H1 (cell line): ENCODE data around the gene LY6G6C. TPM values are rescaled to one million over a fixed set of nuclear protein-coding genes. Genes with fewer than 3 reads are reported as not detected.
A peak's percentile ranks its signal among the peaks of the same experiment; 100 is the strongest.

Source experiments
- CTCF ChIA-PET: fragments of 300-600 bp; sonication (Branson Sonifier 250); formaldehyde crosslinking; loops from one replicate; lab custom pipeline; 2021; ENCODE audit not compliant: partially characterized antibody; lab: Charles Lee
- POLR2A ChIA-PET: fragments of 300-600 bp; sonication (Branson Sonifier 250); formaldehyde crosslinking; loops from one replicate; lab custom pipeline; 2021; ENCODE audit warnings: inconsistent platforms; ENCODE audit not compliant: partially characterized antibody; lab: Charles Lee
- DNase-seq, 2 experiments: peaks; one replicate each; pipeline versions ENCODE4 v3.0.0 to v3.0.0-alpha.2; 2010 to 2022; ENCODE audit warnings: low spot score in 2 of 2, low read depth in 1 of 2, mixed read lengths in 1 of 2
- FAIRE-seq: peaks from 2 replicates; lab custom pipeline; 2011; peaks lifted over from hg19 to GRCh38; lab: Jason Lieb, UNC
- H2AFZ ChIP-seq: 2 replicates; pipeline ENCODE4 v1.8.1; 2012; ENCODE audit warnings: low read length, inconsistent platforms
- H2AK5ac ChIP-seq: 2 replicates; pipeline ENCODE4 v1.6.1; 2013; ENCODE audit warnings: low read depth, low read length
- H2BK120ac ChIP-seq: replicated peaks from 2 replicates; pipeline ENCODE3; 2013; ENCODE audit warnings: low read depth, low read length, inconsistent platforms
- H2BK12ac ChIP-seq: 2 replicates; pipeline ENCODE4 v1.6.1; 2013; ENCODE audit warnings: low read depth, low read length
- H2BK15ac ChIP-seq: 2 replicates; pipeline ENCODE4 v1.6.1; 2013; ENCODE audit warnings: low read length
- H2BK20ac ChIP-seq: 2 replicates; pipeline ENCODE4 v1.6.1; 2013; ENCODE audit warnings: low read length
- H2BK5ac ChIP-seq: 2 replicates; pipeline ENCODE4 v1.6.1; 2013; ENCODE audit warnings: low read depth, low read length
- H3K14ac ChIP-seq: 2 replicates; pipeline ENCODE4 v1.6.1; 2013; ENCODE audit warnings: inconsistent platforms; ENCODE audit not compliant: insufficient read length
- H3K18ac ChIP-seq: 2 replicates; pipeline ENCODE4 v1.6.1; 2013; ENCODE audit warnings: low read length; ENCODE audit errors: extremely low read depth
- H3K23ac ChIP-seq: 2 replicates; pipeline ENCODE4 v1.6.1; 2013; ENCODE audit warnings: inconsistent platforms; ENCODE audit not compliant: insufficient read length
- H3K23me2 ChIP-seq: 2 replicates; pipeline ENCODE4 v1.6.1; 2013; ENCODE audit warnings: low read depth, low read length
- H3K27ac ChIP-seq: 2 replicates; pipeline ENCODE4 v1.6.1; 2011; ENCODE audit warnings: low read depth, low read length, inconsistent platforms
- H3K27me3 ChIP-seq, 4 experiments: replicated peaks in 1 of 4; 1 replicate in 1 of 4; 2 replicates in 3 of 4; pipeline versions ENCODE4 v1.6.1 to v1.8.1; 2011 to 2013; ENCODE audit warnings: low read length in 3 of 4, mild to moderate bottlenecking in 3 of 4, inconsistent platforms in 2 of 4, mixed read lengths in 2 of 4, moderate library complexity in 1 of 4; ENCODE audit not compliant: control insufficient read depth in 3 of 4, insufficient read depth in 3 of 4; ENCODE audit errors: extremely low read depth in 1 of 4
- H3K36me3 ChIP-seq, 4 experiments: 2 replicates each; pipeline versions ENCODE4 v1.6.1 to v1.8.1; 2011 to 2013; ENCODE audit warnings: mild to moderate bottlenecking in 4 of 4, low read length in 3 of 4, moderate library complexity in 2 of 4, control low read depth in 1 of 4, inconsistent platforms in 1 of 4; ENCODE audit not compliant: insufficient read depth in 4 of 4, control insufficient read depth in 2 of 4
- H3K4ac ChIP-seq: replicated peaks from 2 replicates; pipeline ENCODE3; 2013; ENCODE audit warnings: low read length, low read depth, mixed read lengths, inconsistent platforms; ENCODE audit not compliant: insufficient read length
- H3K4me1 ChIP-seq, 4 experiments: replicated peaks in 1 of 4; 1 replicate in 1 of 4; 2 replicates in 3 of 4; pipeline versions ENCODE4 v1.6.1 to v1.8.1; 2011 to 2013; ENCODE audit warnings: low read length in 3 of 4, inconsistent platforms in 2 of 4, mixed read lengths in 1 of 4; ENCODE audit not compliant: insufficient read depth in 4 of 4, control insufficient read depth in 3 of 4
- H3K4me2 ChIP-seq, 2 experiments: 2 replicates each; pipeline versions ENCODE4 v1.6.1 to v1.8.1; 2011 to 2013; ENCODE audit warnings: low read depth in 2 of 2, low read length in 2 of 2, control low read depth in 1 of 2, inconsistent platforms in 1 of 2, mild to moderate bottlenecking in 1 of 2; ENCODE audit not compliant: insufficient read depth in 1 of 2
- H3K4me3 ChIP-seq, 4 experiments: fragments of 200-600, 300-600 bp in 1 of 4; sonication (generic), shearing (Covaris generic), sonication (Bioruptor Twin) in 1 of 4; 2 replicates each; pipeline versions ENCODE4 v1.5.1 to v1.8.1; 2011 to 2016; ENCODE audit warnings: low read length in 4 of 4, low read depth in 3 of 4, control low read depth in 2 of 4, inconsistent platforms in 2 of 4, mild to moderate bottlenecking in 2 of 4, mixed read lengths in 1 of 4, moderate library complexity in 1 of 4; ENCODE audit not compliant: insufficient read depth in 2 of 4; ENCODE audit errors: extremely low read depth in 1 of 4
- H3K56ac ChIP-seq: replicated peaks from 2 replicates; pipeline ENCODE3; 2013; ENCODE audit warnings: low read depth, mild to moderate bottlenecking, mixed read lengths, low read length, inconsistent platforms; ENCODE audit not compliant: insufficient read length
- H3K79me1 ChIP-seq: 2 replicates; pipeline ENCODE4 v1.6.1; 2013; ENCODE audit warnings: low read depth, low read length, control low read depth
- H3K79me2 ChIP-seq, 2 experiments: 2 replicates each; pipeline versions ENCODE4 v1.6.1 to v1.8.1; 2012 to 2013; ENCODE audit warnings: low read length in 2 of 2, mild to moderate bottlenecking in 2 of 2, inconsistent platforms in 1 of 2; ENCODE audit not compliant: insufficient read depth in 2 of 2, control insufficient read depth in 1 of 2
- H3K9ac ChIP-seq, 4 experiments: replicated peaks in 1 of 4; 1 replicate in 1 of 4; 2 replicates in 3 of 4; pipeline versions ENCODE4 v1.6.1 to v1.8.1; 2011 to 2013; ENCODE audit warnings: low read depth in 3 of 4, low read length in 3 of 4, control low read depth in 2 of 4, mild to moderate bottlenecking in 2 of 4, moderate library complexity in 2 of 4, inconsistent platforms in 1 of 4; ENCODE audit errors: extremely low read depth in 1 of 4
- H3K9me3 ChIP-seq, 2 experiments: 2 replicates each; pipeline versions ENCODE4 v1.6.1 to v1.8.1; 2012 to 2013; ENCODE audit warnings: mild to moderate bottlenecking in 2 of 2, moderate library complexity in 2 of 2, control low read depth in 1 of 2, inconsistent platforms in 1 of 2, low read depth in 1 of 2, low read length in 1 of 2, mixed read lengths in 1 of 2; ENCODE audit not compliant: insufficient read depth in 2 of 2
- H4K20me1 ChIP-seq, 2 experiments: replicated peaks in 1 of 2; 2 replicates each; pipeline versions ENCODE3 to v1.8.1; 2011 to 2013; ENCODE audit warnings: inconsistent platforms in 2 of 2, low read length in 2 of 2, mild to moderate bottlenecking in 1 of 2; ENCODE audit not compliant: insufficient read depth in 2 of 2, control insufficient read depth in 1 of 2
- H4K5ac ChIP-seq: 2 replicates; pipeline ENCODE4 v1.6.1; 2013; ENCODE audit warnings: low read length, low read depth, mixed read lengths, inconsistent platforms; ENCODE audit not compliant: insufficient read length
- H4K8ac ChIP-seq: 2 replicates; pipeline ENCODE4 v1.8.0; 2013; ENCODE audit warnings: mild to moderate bottlenecking, moderate library complexity, low read length, inconsistent platforms; ENCODE audit not compliant: insufficient read depth; ENCODE audit errors: extremely low read depth
- H4K91ac ChIP-seq: replicated peaks from 2 replicates; pipeline ENCODE3; 2013; ENCODE audit warnings: low read length, mixed read lengths, inconsistent platforms; ENCODE audit not compliant: insufficient read length
- BCL11A ChIP-seq, 2 experiments: IDR thresholded peaks; one replicate each; pipeline ENCODE4 v1.6.1; 2011; ENCODE audit warnings: low read depth in 2 of 2, low read length in 2 of 2, mild to moderate bottlenecking in 2 of 2
- CEBPB ChIP-seq: IDR thresholded peaks from 2 replicates; pipeline ENCODE4 v1.6.1; 2012; ENCODE audit warnings: low read depth, low read length
- EP300 ChIP-seq, 2 experiments: IDR thresholded peaks; 1 replicate in 1 of 2; 2 replicates in 1 of 2; pipeline ENCODE4 v1.6.1; 2011 to 2012; ENCODE audit warnings: low read depth in 2 of 2, low read length in 2 of 2, mild to moderate bottlenecking in 2 of 2, borderline replicate concordance in 1 of 2, inconsistent platforms in 1 of 2, moderate library complexity in 1 of 2
- KDM4A ChIP-seq: IDR thresholded peaks from one replicate; pipeline ENCODE4 v1.7.1; 2012; ENCODE audit warnings: low read depth, mild to moderate bottlenecking, moderate library complexity, low read length, inconsistent platforms; ENCODE audit not compliant: severe bottlenecking
- POLR2A ChIP-seq, 2 experiments: IDR thresholded peaks; 1 replicate in 1 of 2; 2 replicates in 1 of 2; pipeline ENCODE4 v1.6.1; 2011; ENCODE audit warnings: low read depth in 2 of 2, low read length in 2 of 2, mild to moderate bottlenecking in 2 of 2; ENCODE audit errors: control extremely low read depth in 1 of 2
- RXRA ChIP-seq: IDR thresholded peaks from 2 replicates; pipeline ENCODE4 v1.6.1; 2011; ENCODE audit warnings: low read depth, mild to moderate bottlenecking, low read length, moderate library complexity; ENCODE audit not compliant: insufficient read depth
- SIN3A ChIP-seq, 2 experiments: IDR thresholded peaks in 1 of 2; conservative IDR thresholded peaks in 1 of 2; 2 replicates each; pipeline ENCODE4 v1.6.1; 2011 to 2012; ENCODE audit warnings: low read length in 2 of 2, improper control_type of control experiment in 1 of 2, low read depth in 1 of 2, mild to moderate bottlenecking in 1 of 2
- SIX5 ChIP-seq: IDR thresholded peaks from 2 replicates; pipeline ENCODE4 v1.6.1; 2011; ENCODE audit warnings: mild to moderate bottlenecking, low read depth, low read length
- TBP ChIP-seq: IDR thresholded peaks from 2 replicates; pipeline ENCODE4 v1.6.1; 2011; ENCODE audit warnings: low read depth, low read length, improper control_type of control experiment
- WGBS, 2 experiments: shearing (Covaris generic) in 1 of 2; methylation state at CpG; one replicate each; pipeline versions ENCODE4 v1.1.6 to v1.1.7; 2013 to 2015; ENCODE audit warnings: low lambda C conversion rate in 2 of 2, mixed read lengths in 2 of 2, inconsistent platforms in 1 of 2, low coverage in 1 of 2, missing lambda C conversion rate in 1 of 2; ENCODE audit not compliant: insufficient replicate concordance in 2 of 2, insufficient coverage in 1 of 2, insufficient read length in 1 of 2; ENCODE audit errors: extremely low coverage in 1 of 2, missing lambda C conversion rate in 1 of 2; 5-methylcytosine and 5-hydroxymethylcytosine counted together
- polyA plus RNA-seq, 7 experiments: library from polyadenylated mRNA; depleted of rRNA in 3 of 7; stranded (reverse) in 5 of 7; unstranded in 2 of 7; fragments of >200 nt in 5 of 7; fragments of 200-250 nt in 2 of 7; gene quantifications; 1 replicate in 5 of 7; 2 replicates in 1 of 7; 4 replicates in 1 of 7; pipeline versions ENCODE4 v1.2.1 to v1.2.3, GENCODE V29; 2011 to 2013; ENCODE audit warnings: missing spikeins in 2 of 7, mixed read lengths in 2 of 7
- total RNA-seq: library from RNA; stranded (reverse); fragmentation: NEBNext Ultra II Directional; extraction: Animal tissue kit (Norgen Biotek cat#: 25700); gene quantifications from 2 replicates; pipeline ENCODE4 v1.2.1, GENCODE V29; 2021

The LY6G6C gene
- total and polyA plus RNA-seq, 2 of the 8 experiments (the other 6 are each of a cell fraction or from before 2014, with no cell fraction given) = 0.23 TPM; not detected in 1

GRCh38 chr6:31702819-31703716 is 18.5 kb downstream of the LY6G6C start, which contains the start of gene ABHD16A:
Gene ABHD16A (minus strand): TSS chr6:31703324. CDS start chr6:31703281, 43 bp downstream.
- Histone ChIP-seq H2BK12ac (peak within 1 kb of the TSS; percentile 39; the same call in 1 of the 2 replicates), H4K5ac (no peak within 1 kb of the TSS), H3K4ac (no peak within 1 kb of the TSS), H2BK20ac (no peak within 1 kb of the TSS), H4K8ac (peak within 1 kb of the TSS; percentile 97), H4K20me1 (no peaks in the 10 kb centered on the region), H3K23ac (no peak within 1 kb of the TSS), H3K27ac (peak within 1 kb of the TSS; percentile 89; the same call in 1 of the 2 replicates), H3K9ac (peak within 1 kb of the TSS; percentile 65 to 85 (median 80)), H3K14ac (no peak within 1 kb of the TSS), H3K4me1 (peaks cover 2 to 5% (median 3%) of the 10 kb centered on the region in 4 experiments; a peak in 4 of 7 replicates), H4K91ac (no peak within 1 kb of the TSS), H2AK5ac (no peak within 1 kb of the TSS), H3K79me2 (peaks cover 0 to 7% of the 10 kb centered on the region in 2 experiments; a peak in 2 of 4 replicates), H2AFZ (peak within 1 kb of the TSS; percentile 67), H3K23me2 (peaks cover 8% of the 10 kb centered on the region; the same call in 1 of the 2 replicates), H3K79me1 (peaks cover 6% of the 10 kb centered on the region), H3K36me3 (peaks cover 0 to 2% (median under 1%) of the 10 kb centered on the region in 4 experiments; a peak in 3 of 8 replicates), H3K56ac (peak within 1 kb of the TSS; percentile 22), H2BK15ac (peak within 1 kb of the TSS; percentile 19; the same call in 1 of the 2 replicates), H2BK5ac (peak within 1 kb of the TSS; percentile 81), H3K9me3 (no peaks in the 10 kb centered on the region), H3K4me3 (peak within 1 kb of the TSS; percentile 69 to 94 (median 90)), H2BK120ac (no peak within 1 kb of the TSS), H3K27me3 (no peaks in the 10 kb centered on the region), H3K18ac (peak within 1 kb of the TSS; percentile 52; the same call in 1 of the 2 replicates), H3K4me2 (peak within 1 kb of the TSS; percentile 68 to 82)
- CTCF ChIA-PET = interaction anchor here (0.9 to 2.2 kb wide), 7 partner anchors 8 to 37 kb away, joined by 3 to 6 read pairs (median 4); partner anchors contain the start of genes DDAH2 and MSH5
- POLR2A ChIA-PET = interaction anchor here (0.7 to 3.2 kb wide), 27 partner anchors 9 to 248 kb away, joined by 3 to 36 read pairs (median 4); partner anchors contain the start of genes CLIC1, DDAH2, GPANK1 and HSPA1B
- peak; percentile 95 to 96 for DNase-seq
- peak; percentile 72 for FAIRE-seq
- WGBS, 2 experiments = 5% methylated on average over 52 of the region's 54 CpGs; no CpG with 5 or more reads in 1 of the 2 experiments
- peak; percentile 100 for TF ChIP-seq CEBPB
- TF ChIP-seq TBP = peak; percentile 12; the same call in 1 of the 2 replicates
- TF ChIP-seq SIN3A (conservative IDR thresholded peaks at IDR 0.05 in 1 of 2, IDR thresholded peaks at IDR 0.05 in 1 of 2; ENCODE audit: low read depth in 1 of 2, low read length in 2 of 2) = peak; percentile 15 to 76; a peak in 2 of 4 replicates
- TF ChIP-seq BCL11A (IDR thresholded peaks at IDR 0.05; ENCODE audit: low read depth in 2 of 2, low read length in 2 of 2) = no peak
- no peak for TF ChIP-seq RXRA
- peak; percentile 27; the same call in 1 of the 2 replicates for TF ChIP-seq SIX5
- TF ChIP-seq EP300 (IDR thresholded peaks at IDR 0.05; ENCODE audit: borderline replicate concordance in 1 of 2, low read depth in 2 of 2, low read length in 2 of 2) = peak; percentile 23 to 88
- peak in 1 of 2 experiments; percentile 85; a peak in 2 of 3 replicates for TF ChIP-seq POLR2A (IDR thresholded peaks at IDR 0.05; ENCODE audit: control extremely low read depth in 1 of 2, low read depth in 2 of 2, low read length in 2 of 2)
- TF ChIP-seq KDM4A = peak; percentile 66
